HL-60 (cell line): ENCODE data around the gene TENT4B.

Experiments
- DNase-seq, 2 experiments: peaks; one replicate each; pipeline ENCODE4 v3.0.0-alpha.2; 2010 to 2020; ENCODE audit warnings: low read depth in 1 of 2, low spot score in 1 of 2
- H3K27ac ChIP-seq: fragments of 250-450 bp; sonication (Bioruptor Pico); replicated peaks from 2 replicates; pipeline ENCODE4 v1.5.1; 2020; ENCODE audit warnings: mild to moderate bottlenecking, moderate library complexity
- H3K27me3 ChIP-seq: fragments of 250-450 bp; sonication (Bioruptor Pico); 2 replicates; pipeline ENCODE4 v1.5.1; 2021; ENCODE audit warnings: mild to moderate bottlenecking, moderate library complexity; ENCODE audit not compliant: insufficient read depth, poor library complexity, severe bottlenecking
- H3K4me3 ChIP-seq: replicated peaks from 2 replicates; pipeline ENCODE4 v1.5.1; 2011; ENCODE audit warnings: mild to moderate bottlenecking, control low read depth, low read length; ENCODE audit not compliant: insufficient read depth
- CTCF ChIP-seq: IDR thresholded peaks from one replicate; pipeline ENCODE4 v1.5.1; 2011; ENCODE audit warnings: low read length, control low read depth, inconsistent platforms; ENCODE audit not compliant: insufficient read depth
- GABPA ChIP-seq: IDR thresholded peaks from 2 replicates; pipeline ENCODE4 v1.6.1; 2012; ENCODE audit warnings: low read depth
- POLR2AphosphoS5 ChIP-seq: IDR thresholded peaks from 2 replicates; pipeline ENCODE4 v1.6.1; 2012; ENCODE audit warnings: low read depth
- REST ChIP-seq: IDR thresholded peaks from 2 replicates; pipeline ENCODE4 v1.6.1; 2012; ENCODE audit warnings: low read depth; ENCODE audit not compliant: insufficient replicate concordance
- SPI1 ChIP-seq: IDR thresholded peaks from 2 replicates; pipeline ENCODE4 v1.6.1; 2012; ENCODE audit warnings: low read depth, mild to moderate bottlenecking, borderline replicate concordance

TENT4B gene

GRCh38 chr16:50182441-50182840 is 29.3 kb downstream of the TENT4B start:
- H3K27me3 ChIP-seq, result no peaks in the 10 kb centered on the region
- no peak for DNase-seq
- no peak overlapping the region for H3K4me3 ChIP-seq
- no peak for TF ChIP-seq SPI1
- no peak for TF ChIP-seq GABPA
- TF ChIP-seq REST, result no peak
- no peak for TF ChIP-seq POLR2AphosphoS5
- TF ChIP-seq CTCF, result no peak
- H3K27ac ChIP-seq, result no peak overlapping the region

GRCh38 chr16:50183316-50183715 is 30.2 kb downstream of the TENT4B start:
- no peak overlapping the region for H3K4me3 ChIP-seq
- no peak overlapping the region for H3K27ac ChIP-seq
- H3K27me3 ChIP-seq, result no peaks in the 10 kb centered on the region
- TF ChIP-seq CTCF (no peak), REST (no peak), GABPA (no peak), POLR2AphosphoS5 (no peak), SPI1 (no peak)
- no peak for DNase-seq

- no peak for DNase-seq
- H3K27ac ChIP-seq, result no peak overlapping the region
- TF ChIP-seq SPI1 (no peak), CTCF (no peak), GABPA (no peak), POLR2AphosphoS5 (no peak), REST (no peak)
- H3K4me3 ChIP-seq, result no peak overlapping the region
- no peaks in the 10 kb centered on the region for H3K27me3 ChIP-seq
These were observed 31.9 kb downstream of the TENT4B start for GRCh38 chr16:50185005-50185505.
